ENCODE data around the gene CD99L2.

GRCh38 chrX:150849486-150849885 lies 49.0 kb downstream of the CD99L2 start:
- no peak for TF ChIP-seq CTCF (IDR thresholded peaks at IDR 0.05)
- no peak for TF ChIP-seq POLR2A (IDR thresholded peaks at IDR 0.05)
- TF ChIP-seq EP300 (IDR thresholded peaks at IDR 0.05; ENCODE audit: low read depth): no peak
